GM12891 (cell line): ENCODE measurements around the gene ROBO1.

ENCODE experiments used
- PAX5 ChIP-seq: IDR thresholded peaks from 2 replicates; pipeline ENCODE4 v1.6.1; 2011; ENCODE audit warnings: low read length, moderate library complexity, mild to moderate bottlenecking; ENCODE audit not compliant: insufficient read depth, severe bottlenecking
- POLR2A ChIP-seq: IDR thresholded peaks from 2 replicates; pipeline ENCODE4 v1.6.1; 2011; ENCODE audit warnings: low read depth, low read length, control low read depth
- POLR2AphosphoS5 ChIP-seq: IDR thresholded peaks from 2 replicates; pipeline ENCODE4 v1.6.1; 2011; ENCODE audit warnings: low read depth, low read length, control low read depth
- POU2F2 ChIP-seq: IDR thresholded peaks from 2 replicates; pipeline ENCODE4 v1.6.1; 2011; ENCODE audit warnings: low read depth, mild to moderate bottlenecking, control low read depth, low read length, moderate library complexity
- SPI1 ChIP-seq: IDR thresholded peaks from 2 replicates; pipeline ENCODE4 v1.6.1; 2011; ENCODE audit warnings: low read depth, low read length, control low read depth
- TAF1 ChIP-seq: IDR thresholded peaks from 2 replicates; pipeline ENCODE4 v1.6.1; 2011; ENCODE audit warnings: low read depth, low read length, control low read depth

DNA sequence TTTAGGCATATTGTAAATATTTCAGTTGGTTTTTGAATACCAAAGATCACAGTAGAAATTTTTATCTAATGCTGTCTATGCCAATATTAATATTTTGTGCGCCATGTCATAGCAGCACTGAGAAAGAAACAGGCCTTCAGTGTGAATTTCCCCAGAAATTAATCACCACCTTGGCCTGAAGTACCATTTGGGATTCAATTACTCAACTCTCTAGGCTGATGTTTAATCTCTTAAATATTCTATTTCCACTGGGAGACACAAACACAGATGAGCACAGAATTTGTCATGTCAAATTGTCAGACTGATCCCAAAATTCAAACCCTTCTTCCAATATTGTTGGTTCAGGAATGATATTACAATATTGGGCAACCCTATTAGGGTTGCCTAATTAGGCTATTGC lies 509.3 kb downstream of the ROBO1 start:
- TF ChIP-seq POLR2A (no peak), POLR2AphosphoS5 (no peak), POU2F2 (no peak), SPI1 (no peak), PAX5 (no peak), TAF1 (no peak)
